Lower leg skin (tissue), 3 donors: Measurements from ENCODE around the gene MTHFD2.

ENCODE experiments used
- POLR2A ChIP-seq, 2 donors: fragments of 450-650 bp; IDR thresholded peaks; one replicate each; pipeline ENCODE4 v1.6.1; 2016 to 2017; ENCODE audit warnings: antibody characterized with exemption in 2 of 2, mild to moderate bottlenecking in 1 of 2, moderate library complexity in 1 of 2
- TF ChIP-seq, protein P1 (sequence below), 3 donors: fragments of 450-650 bp; IDR thresholded peaks; one replicate each; pipeline ENCODE4 v1.5.1; 2016; ENCODE audit warnings: antibody characterized with exemption in 3 of 3, mild to moderate bottlenecking in 3 of 3, moderate library complexity in 2 of 3

DNA sequence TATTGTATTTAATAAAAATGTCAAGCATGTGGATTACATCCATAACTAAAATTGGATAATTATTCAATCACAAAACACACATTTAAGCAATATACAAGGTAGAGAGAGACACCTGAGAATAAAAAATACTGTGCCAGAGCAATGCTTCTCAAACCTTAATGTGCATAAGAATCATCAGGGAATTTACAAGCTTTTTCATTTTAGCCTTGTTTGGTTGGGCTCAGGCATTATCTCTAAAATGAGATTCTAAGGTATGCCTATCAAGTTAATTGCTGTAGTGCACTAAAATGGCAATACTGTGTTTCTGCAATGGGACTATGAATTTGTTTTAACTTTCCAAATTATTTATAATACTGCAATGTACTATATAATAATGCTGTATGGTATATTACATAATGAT, 20.7 kb upstream of the MTHFD2 start:
- no peak for TF ChIP-seq POLR2A (IDR thresholded peaks at IDR 0.05)
- TF ChIP-seq, protein P1, sequence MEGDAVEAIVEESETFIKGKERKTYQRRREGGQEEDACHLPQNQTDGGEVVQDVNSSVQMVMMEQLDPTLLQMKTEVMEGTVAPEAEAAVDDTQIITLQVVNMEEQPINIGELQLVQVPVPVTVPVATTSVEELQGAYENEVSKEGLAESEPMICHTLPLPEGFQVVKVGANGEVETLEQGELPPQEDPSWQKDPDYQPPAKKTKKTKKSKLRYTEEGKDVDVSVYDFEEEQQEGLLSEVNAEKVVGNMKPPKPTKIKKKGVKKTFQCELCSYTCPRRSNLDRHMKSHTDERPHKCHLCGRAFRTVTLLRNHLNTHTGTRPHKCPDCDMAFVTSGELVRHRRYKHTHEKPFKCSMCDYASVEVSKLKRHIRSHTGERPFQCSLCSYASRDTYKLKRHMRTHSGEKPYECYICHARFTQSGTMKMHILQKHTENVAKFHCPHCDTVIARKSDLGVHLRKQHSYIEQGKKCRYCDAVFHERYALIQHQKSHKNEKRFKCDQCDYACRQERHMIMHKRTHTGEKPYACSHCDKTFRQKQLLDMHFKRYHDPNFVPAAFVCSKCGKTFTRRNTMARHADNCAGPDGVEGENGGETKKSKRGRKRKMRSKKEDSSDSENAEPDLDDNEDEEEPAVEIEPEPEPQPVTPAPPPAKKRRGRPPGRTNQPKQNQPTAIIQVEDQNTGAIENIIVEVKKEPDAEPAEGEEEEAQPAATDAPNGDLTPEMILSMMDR (IDR thresholded peaks at IDR 0.05) = no peak
